H1 (cell line): ENCODE measurements around the gene SIPA1L3. TPM values are rescaled to one million over a fixed set of nuclear protein-coding genes. Genes with fewer than 3 reads are reported as not detected.

Experiments used
- CTCF ChIA-PET: fragments of 300-600 bp; sonication (Branson Sonifier 250); formaldehyde crosslinking; loops from one replicate; lab custom pipeline; 2021; ENCODE audit not compliant: partially characterized antibody; lab: Charles Lee
- POLR2A ChIA-PET: fragments of 300-600 bp; sonication (Branson Sonifier 250); formaldehyde crosslinking; loops from one replicate; lab custom pipeline; 2021; ENCODE audit warnings: inconsistent platforms; ENCODE audit not compliant: partially characterized antibody; lab: Charles Lee
- DNase-seq, 2 experiments: peaks; one replicate each; pipeline versions ENCODE4 v3.0.0 to v3.0.0-alpha.2; 2010 to 2022; ENCODE audit warnings: low spot score in 2 of 2, low read depth in 1 of 2, mixed read lengths in 1 of 2
- FAIRE-seq: peaks from 2 replicates; lab custom pipeline; 2011; peaks lifted over from hg19 to GRCh38; lab: Jason Lieb, UNC
- H2AFZ ChIP-seq: 2 replicates; pipeline ENCODE4 v1.8.1; 2012; ENCODE audit warnings: low read length, inconsistent platforms
- H2AK5ac ChIP-seq: 2 replicates; pipeline ENCODE4 v1.6.1; 2013; ENCODE audit warnings: low read depth, low read length
- H2BK120ac ChIP-seq: replicated peaks from 2 replicates; pipeline ENCODE3; 2013; ENCODE audit warnings: low read depth, low read length, inconsistent platforms
- H2BK12ac ChIP-seq: 2 replicates; pipeline ENCODE4 v1.6.1; 2013; ENCODE audit warnings: low read depth, low read length
- H2BK15ac ChIP-seq: 2 replicates; pipeline ENCODE4 v1.6.1; 2013; ENCODE audit warnings: low read length
- H2BK20ac ChIP-seq: 2 replicates; pipeline ENCODE4 v1.6.1; 2013; ENCODE audit warnings: low read length
- H2BK5ac ChIP-seq: 2 replicates; pipeline ENCODE4 v1.6.1; 2013; ENCODE audit warnings: low read depth, low read length
- H3K14ac ChIP-seq: 2 replicates; pipeline ENCODE4 v1.6.1; 2013; ENCODE audit warnings: inconsistent platforms; ENCODE audit not compliant: insufficient read length
- H3K18ac ChIP-seq: 2 replicates; pipeline ENCODE4 v1.6.1; 2013; ENCODE audit warnings: low read length; ENCODE audit errors: extremely low read depth
- H3K23ac ChIP-seq: 2 replicates; pipeline ENCODE4 v1.6.1; 2013; ENCODE audit warnings: inconsistent platforms; ENCODE audit not compliant: insufficient read length
- H3K23me2 ChIP-seq: 2 replicates; pipeline ENCODE4 v1.6.1; 2013; ENCODE audit warnings: low read depth, low read length
- H3K27ac ChIP-seq: 2 replicates; pipeline ENCODE4 v1.6.1; 2011; ENCODE audit warnings: low read depth, low read length, inconsistent platforms
- H3K27me3 ChIP-seq, 4 experiments: replicated peaks in 1 of 4; 1 replicate in 1 of 4; 2 replicates in 3 of 4; pipeline versions ENCODE4 v1.6.1 to v1.8.1; 2011 to 2013; ENCODE audit warnings: low read length in 3 of 4, mild to moderate bottlenecking in 3 of 4, inconsistent platforms in 2 of 4, mixed read lengths in 2 of 4, moderate library complexity in 1 of 4; ENCODE audit not compliant: control insufficient read depth in 3 of 4, insufficient read depth in 3 of 4; ENCODE audit errors: extremely low read depth in 1 of 4
- H3K36me3 ChIP-seq, 4 experiments: 2 replicates each; pipeline versions ENCODE4 v1.6.1 to v1.8.1; 2011 to 2013; ENCODE audit warnings: mild to moderate bottlenecking in 4 of 4, low read length in 3 of 4, moderate library complexity in 2 of 4, control low read depth in 1 of 4, inconsistent platforms in 1 of 4; ENCODE audit not compliant: insufficient read depth in 4 of 4, control insufficient read depth in 2 of 4
- H3K4ac ChIP-seq: replicated peaks from 2 replicates; pipeline ENCODE3; 2013; ENCODE audit warnings: low read length, low read depth, mixed read lengths, inconsistent platforms; ENCODE audit not compliant: insufficient read length
- H3K4me1 ChIP-seq, 4 experiments: replicated peaks in 1 of 4; 1 replicate in 1 of 4; 2 replicates in 3 of 4; pipeline versions ENCODE4 v1.6.1 to v1.8.1; 2011 to 2013; ENCODE audit warnings: low read length in 3 of 4, inconsistent platforms in 2 of 4, mixed read lengths in 1 of 4; ENCODE audit not compliant: insufficient read depth in 4 of 4, control insufficient read depth in 3 of 4
- H3K4me2 ChIP-seq, 2 experiments: 2 replicates each; pipeline versions ENCODE4 v1.6.1 to v1.8.1; 2011 to 2013; ENCODE audit warnings: low read depth in 2 of 2, low read length in 2 of 2, control low read depth in 1 of 2, inconsistent platforms in 1 of 2, mild to moderate bottlenecking in 1 of 2; ENCODE audit not compliant: insufficient read depth in 1 of 2
- H3K4me3 ChIP-seq, 4 experiments: fragments of 200-600, 300-600 bp in 1 of 4; sonication (generic), shearing (Covaris generic), sonication (Bioruptor Twin) in 1 of 4; 2 replicates each; pipeline versions ENCODE4 v1.5.1 to v1.8.1; 2011 to 2016; ENCODE audit warnings: low read length in 4 of 4, low read depth in 3 of 4, control low read depth in 2 of 4, inconsistent platforms in 2 of 4, mild to moderate bottlenecking in 2 of 4, mixed read lengths in 1 of 4, moderate library complexity in 1 of 4; ENCODE audit not compliant: insufficient read depth in 2 of 4; ENCODE audit errors: extremely low read depth in 1 of 4
- H3K56ac ChIP-seq: replicated peaks from 2 replicates; pipeline ENCODE3; 2013; ENCODE audit warnings: low read depth, mild to moderate bottlenecking, mixed read lengths, low read length, inconsistent platforms; ENCODE audit not compliant: insufficient read length
- H3K79me1 ChIP-seq: 2 replicates; pipeline ENCODE4 v1.6.1; 2013; ENCODE audit warnings: low read depth, low read length, control low read depth
- H3K79me2 ChIP-seq, 2 experiments: 2 replicates each; pipeline versions ENCODE4 v1.6.1 to v1.8.1; 2012 to 2013; ENCODE audit warnings: low read length in 2 of 2, mild to moderate bottlenecking in 2 of 2, inconsistent platforms in 1 of 2; ENCODE audit not compliant: insufficient read depth in 2 of 2, control insufficient read depth in 1 of 2
- H3K9ac ChIP-seq, 4 experiments: replicated peaks in 1 of 4; 1 replicate in 1 of 4; 2 replicates in 3 of 4; pipeline versions ENCODE4 v1.6.1 to v1.8.1; 2011 to 2013; ENCODE audit warnings: low read depth in 3 of 4, low read length in 3 of 4, control low read depth in 2 of 4, mild to moderate bottlenecking in 2 of 4, moderate library complexity in 2 of 4, inconsistent platforms in 1 of 4; ENCODE audit errors: extremely low read depth in 1 of 4
- H3K9me3 ChIP-seq, 2 experiments: 2 replicates each; pipeline versions ENCODE4 v1.6.1 to v1.8.1; 2012 to 2013; ENCODE audit warnings: mild to moderate bottlenecking in 2 of 2, moderate library complexity in 2 of 2, control low read depth in 1 of 2, inconsistent platforms in 1 of 2, low read depth in 1 of 2, low read length in 1 of 2, mixed read lengths in 1 of 2; ENCODE audit not compliant: insufficient read depth in 2 of 2
- H4K20me1 ChIP-seq, 2 experiments: replicated peaks in 1 of 2; 2 replicates each; pipeline versions ENCODE3 to v1.8.1; 2011 to 2013; ENCODE audit warnings: inconsistent platforms in 2 of 2, low read length in 2 of 2, mild to moderate bottlenecking in 1 of 2; ENCODE audit not compliant: insufficient read depth in 2 of 2, control insufficient read depth in 1 of 2
- H4K5ac ChIP-seq: 2 replicates; pipeline ENCODE4 v1.6.1; 2013; ENCODE audit warnings: low read length, low read depth, mixed read lengths, inconsistent platforms; ENCODE audit not compliant: insufficient read length
- H4K8ac ChIP-seq: 2 replicates; pipeline ENCODE4 v1.8.0; 2013; ENCODE audit warnings: mild to moderate bottlenecking, moderate library complexity, low read length, inconsistent platforms; ENCODE audit not compliant: insufficient read depth; ENCODE audit errors: extremely low read depth
- H4K91ac ChIP-seq: replicated peaks from 2 replicates; pipeline ENCODE3; 2013; ENCODE audit warnings: low read length, mixed read lengths, inconsistent platforms; ENCODE audit not compliant: insufficient read length
- ASH2L ChIP-seq: fragments of 200-600, 300-600 bp; sonication (generic); IDR thresholded peaks from one replicate; pipeline ENCODE4 v1.7.1; 2017; ENCODE audit warnings: low read length
- BRCA1 ChIP-seq: IDR thresholded peaks from 2 replicates; pipeline ENCODE4 v1.6.1; 2012; ENCODE audit warnings: low read depth, low read length, improper control_type of control experiment
- HDAC2 ChIP-seq, 2 experiments: fragments of 300-600 bp in 1 of 2; sonication (generic) in 1 of 2; IDR thresholded peaks; 2 replicates each; pipeline ENCODE4 v1.6.1; 2011 to 2012; ENCODE audit warnings: low read depth in 2 of 2, low read length in 2 of 2, mild to moderate bottlenecking in 2 of 2, moderate library complexity in 2 of 2, borderline replicate concordance in 1 of 2, inconsistent platforms in 1 of 2
- KDM1A ChIP-seq: fragments of 200-600, 300-600 bp; sonication (generic); IDR thresholded peaks from 2 replicates; pipeline ENCODE4 v1.7.1; 2016; ENCODE audit warnings: mild to moderate bottlenecking, low read length, borderline replicate concordance
- KDM4A ChIP-seq: IDR thresholded peaks from one replicate; pipeline ENCODE4 v1.7.1; 2012; ENCODE audit warnings: low read depth, mild to moderate bottlenecking, moderate library complexity, low read length, inconsistent platforms; ENCODE audit not compliant: severe bottlenecking
- MAFK ChIP-seq: IDR thresholded peaks from 2 replicates; pipeline ENCODE4 v1.6.1; 2012; ENCODE audit warnings: low read depth, mild to moderate bottlenecking, improper control_type of control experiment, low read length
- NRF1 ChIP-seq: IDR thresholded peaks from 2 replicates; pipeline ENCODE4 v1.6.1; 2011; ENCODE audit warnings: mild to moderate bottlenecking, low read depth, low read length, improper control_type of control experiment
- POLR2AphosphoS5 ChIP-seq: IDR thresholded peaks from 2 replicates; pipeline ENCODE4 v1.6.1; 2011; ENCODE audit warnings: low read depth, low read length
- SIRT6 ChIP-seq: IDR thresholded peaks from one replicate; pipeline ENCODE4 v1.7.1; 2012; ENCODE audit warnings: low read length, inconsistent platforms
- TBP ChIP-seq: IDR thresholded peaks from 2 replicates; pipeline ENCODE4 v1.6.1; 2011; ENCODE audit warnings: low read depth, low read length, improper control_type of control experiment
- TEAD4 ChIP-seq: IDR thresholded peaks from 2 replicates; pipeline ENCODE4 v1.6.1; 2012; ENCODE audit warnings: low read depth, low read length, inconsistent platforms, mixed read lengths
- WGBS, 2 experiments: shearing (Covaris generic) in 1 of 2; methylation state at CpG; one replicate each; pipeline versions ENCODE4 v1.1.6 to v1.1.7; 2013 to 2015; ENCODE audit warnings: low lambda C conversion rate in 2 of 2, mixed read lengths in 2 of 2, inconsistent platforms in 1 of 2, low coverage in 1 of 2, missing lambda C conversion rate in 1 of 2; ENCODE audit not compliant: insufficient replicate concordance in 2 of 2, insufficient coverage in 1 of 2, insufficient read length in 1 of 2; ENCODE audit errors: extremely low coverage in 1 of 2, missing lambda C conversion rate in 1 of 2; 5-methylcytosine and 5-hydroxymethylcytosine counted together
- polyA plus RNA-seq, 7 experiments: library from polyadenylated mRNA; depleted of rRNA in 3 of 7; stranded (reverse) in 5 of 7; unstranded in 2 of 7; fragments of >200 nt in 5 of 7; fragments of 200-250 nt in 2 of 7; gene quantifications; 1 replicate in 5 of 7; 2 replicates in 1 of 7; 4 replicates in 1 of 7; pipeline versions ENCODE4 v1.2.1 to v1.2.3, GENCODE V29; 2011 to 2013; ENCODE audit warnings: missing spikeins in 2 of 7, mixed read lengths in 2 of 7
- total RNA-seq: library from RNA; stranded (reverse); fragmentation: NEBNext Ultra II Directional; extraction: Animal tissue kit (Norgen Biotek cat#: 25700); gene quantifications from 2 replicates; pipeline ENCODE4 v1.2.1, GENCODE V29; 2021

The SIPA1L3 gene
- total and polyA plus RNA-seq, 2 of the 8 experiments (the other 6 are each of a cell fraction or from before 2014, with no cell fraction given), result 15.0 to 54.9 TPM

GRCh38 chr19:37988758-37989635, 82.0 kb downstream of the SIPA1L3 start:
- no peak overlapping the region for H3K4ac ChIP-seq
- H3K14ac ChIP-seq, result no peak overlapping the region
- 18% methylated on average over 13 of the region's 13 CpGs; no CpG with 5 or more reads in 1 of the 2 experiments for WGBS, 2 experiments
- H3K79me1 ChIP-seq, result peaks cover 2% of the 10 kb centered on the region
- DNase-seq (no peak), FAIRE-seq (peak; percentile 48)
- H3K9ac ChIP-seq, result peak overlapping the region in 1 of 4 experiments; percentile 48; a peak in 2 of 7 replicates
- peak overlapping the region; percentile 81; the same call in 1 of the 2 replicates for H2BK15ac ChIP-seq
- POLR2A ChIA-PET, result interaction anchor here (0.7 to 7.6 kb wide), 16 partner anchors 9 to 123 kb away, joined by 3 to 66 read pairs (median 4); partner anchors contain the start of genes SIPA1L3 and WDR87
- H3K27me3 ChIP-seq, result no peaks in the 10 kb centered on the region
- H3K79me2 ChIP-seq, result peaks cover 0 to 33% of the 10 kb centered on the region in 2 experiments; a peak in 2 of 4 replicates
- H3K4me2 ChIP-seq, result peak overlapping the region; percentile 46 to 51
- H3K18ac ChIP-seq, result peak overlapping the region; percentile 90
- H3K4me3 ChIP-seq, result peak overlapping the region in 1 of 4 experiments; percentile 48; a peak in 1 of 8 replicates
- peaks cover 0 to 7% of the 10 kb centered on the region in 2 experiments for H4K20me1 ChIP-seq
- H2BK20ac ChIP-seq, result peak overlapping the region; percentile 95
- H3K36me3 ChIP-seq, result no peaks in the 10 kb centered on the region
- H2BK12ac ChIP-seq, result peak overlapping the region; percentile 98
- CTCF ChIA-PET, result interaction anchor here (0.6 to 17.8 kb wide), 18 partner anchors 8 to 99 kb away, joined by 3 to 259 read pairs (median 4); partner anchors contain the start of genes SIPA1L3 and WDR87
- peak overlapping the region; percentile 45 for H2BK120ac ChIP-seq
- no peak overlapping the region for H2AFZ ChIP-seq
- peak overlapping the region; percentile 45; the same call in 1 of the 2 replicates for H2AK5ac ChIP-seq
- H4K91ac ChIP-seq, result peak overlapping the region; percentile 96
- peak overlapping the region; percentile 84; the same call in 1 of the 2 replicates for H3K27ac ChIP-seq
- peaks cover 15 to 44% (median 31%) of the 10 kb centered on the region in 4 experiments for H3K4me1 ChIP-seq
- peak overlapping the region; percentile 74 for H2BK5ac ChIP-seq
- H3K56ac ChIP-seq, result peak overlapping the region; percentile 74
- no peaks in the 10 kb centered on the region for H3K23me2 ChIP-seq
- H3K23ac ChIP-seq, result no peak overlapping the region
- H4K5ac ChIP-seq, result peak overlapping the region; percentile 82
- H4K8ac ChIP-seq, result peak overlapping the region; percentile 59; the same call in 1 of the 2 replicates
- no peaks in the 10 kb centered on the region for H3K9me3 ChIP-seq
- TF ChIP-seq BRCA1 (no peak), KDM1A (peak; percentile 60; the same call in 1 of the 2 replicates), KDM4A (no peak), ASH2L (no peak), MAFK (no peak), POLR2AphosphoS5 (no peak), NRF1 (no peak), TBP (no peak), TEAD4 (0 out of 2 replicates have a peak, but pooled peaks have one; percentile 24), HDAC2 (IDR thresholded peaks at IDR 0.05; ENCODE audit: borderline replicate concordance in 1 of 2, low read depth in 2 of 2, low read length in 2 of 2) (peak in 1 of 2 experiments; percentile 78; a peak in 1 of 4 replicates), SIRT6 (no peak)
